GM23248 (cell line): ENCODE measurements around the gene PRKD1. TPM values are rescaled to one million over a fixed set of nuclear protein-coding genes. Genes with fewer than 3 reads are reported as not detected.
A peak's percentile ranks its signal among the peaks of the same experiment; 100 is the strongest.

Experiments used
- DNase-seq: peaks from one replicate; pipeline ENCODE4 v3.0.0-alpha.2; 2015
- H2AFZ ChIP-seq: fragments of 200-600 bp; sonication (generic); 2 replicates; pipeline ENCODE4 v1.6.1; 2016; ENCODE audit warnings: antibody characterized with exemption
- H3F3A ChIP-seq: fragments of 200-600 bp; sonication (generic); 2 replicates; pipeline ENCODE4 v1.6.1; 2016; ENCODE audit warnings: mild to moderate bottlenecking, antibody characterized with exemption, mixed run types; ENCODE audit not compliant: insufficient read depth
- H3K27ac ChIP-seq: fragments of 200-600 bp; sonication (generic); 2 replicates; pipeline ENCODE4 v1.5.1; 2016; ENCODE audit warnings: mild to moderate bottlenecking
- H3K27me3 ChIP-seq: fragments of 200-600 bp; sonication (generic); replicated peaks from 2 replicates; pipeline ENCODE4 v1.6.1; 2016; ENCODE audit warnings: mild to moderate bottlenecking; ENCODE audit not compliant: insufficient read depth
- H3K36me3 ChIP-seq: fragments of 200-600 bp; sonication (generic); 2 replicates; pipeline ENCODE4 v1.6.1; 2016; ENCODE audit warnings: low read depth, mild to moderate bottlenecking
- H3K4me1 ChIP-seq: fragments of 200-600 bp; sonication (generic); 2 replicates; pipeline ENCODE4 v1.6.1; 2016; ENCODE audit warnings: mild to moderate bottlenecking; ENCODE audit not compliant: insufficient read depth
- H3K4me2 ChIP-seq: fragments of 200-600 bp; sonication (generic); one replicate; pipeline ENCODE4 v1.6.1; 2016; ENCODE audit warnings: mild to moderate bottlenecking; ENCODE audit not compliant: unreplicated experiment
- H3K4me3 ChIP-seq: fragments of 200-600 bp; sonication (generic); 2 replicates; pipeline ENCODE4 v1.5.1; 2016; ENCODE audit warnings: mild to moderate bottlenecking
- H3K79me2 ChIP-seq: fragments of 200-600 bp; sonication (generic); 2 replicates; pipeline ENCODE4 v1.6.1; 2016; ENCODE audit warnings: mild to moderate bottlenecking; ENCODE audit not compliant: insufficient read depth
- H3K9ac ChIP-seq: fragments of 200-600 bp; sonication (generic); 2 replicates; pipeline ENCODE4 v1.6.1; 2016; ENCODE audit warnings: mild to moderate bottlenecking
- H3K9me2 ChIP-seq: fragments of 200-600 bp; sonication (generic); 2 replicates; pipeline ENCODE4 v1.6.1; 2016; ENCODE audit warnings: mixed run types, mild to moderate bottlenecking, moderate library complexity; ENCODE audit not compliant: insufficient read depth
- H3K9me3 ChIP-seq: fragments of 200-600 bp; sonication (generic); one replicate; pipeline ENCODE4 v1.6.1; 2017; ENCODE audit warnings: low read depth
- H4K20me1 ChIP-seq: fragments of 200-600 bp; sonication (generic); 2 replicates; pipeline ENCODE4 v1.6.0; 2016; ENCODE audit not compliant: insufficient read depth
- EZH2 ChIP-seq: fragments of 200-600 bp; sonication (generic); IDR thresholded peaks from 2 replicates; pipeline ENCODE4 v1.6.1; 2018; ENCODE audit warnings: antibody characterized with exemption, mild to moderate bottlenecking; ENCODE audit not compliant: insufficient read depth, poor library complexity, severe bottlenecking
- EZH2phosphoT487 ChIP-seq: fragments of 200-600 bp; sonication (generic); IDR thresholded peaks from 2 replicates; pipeline ENCODE4 v1.6.1; 2018; ENCODE audit warnings: antibody characterized with exemption, moderate library complexity, mild to moderate bottlenecking, low read depth; ENCODE audit not compliant: insufficient read depth
- WGBS, 2 experiments: methylation state at CpG; one replicate each; pipeline ENCODE4 v1.1.6; 2015 to 2017; ENCODE audit warnings: low lambda C conversion rate in 2 of 2, low coverage in 1 of 2; ENCODE audit errors: missing lambda C conversion rate in 2 of 2; 5-methylcytosine and 5-hydroxymethylcytosine counted together
- in situ Hi-C: fragments of 300-500 bp; cut with MboI; formaldehyde crosslinking; loops from 2 replicates; pipeline ENCODE4 v1.15.0; 2020
- polyA plus RNA-seq: library from polyadenylated mRNA; unstranded; fragments of >200 nt; fragmentation: Nextera tagmentation; extraction: Ambion mirVana; gene quantifications from 2 replicates; pipeline ENCODE4 v1.2.1, GENCODE V29; 2016
- total RNA-seq: library from RNA; depleted of rRNA; stranded (reverse); fragments of >200 nt; shearing (Covaris generic); gene quantifications from 2 replicates; pipeline ENCODE4 v1.2.3, GENCODE V29; 2014

Gene PRKD1
- total and polyA plus RNA-seq, 2 experiments from 2014 or later: 24.2 to 30.7 TPM

DNA sequence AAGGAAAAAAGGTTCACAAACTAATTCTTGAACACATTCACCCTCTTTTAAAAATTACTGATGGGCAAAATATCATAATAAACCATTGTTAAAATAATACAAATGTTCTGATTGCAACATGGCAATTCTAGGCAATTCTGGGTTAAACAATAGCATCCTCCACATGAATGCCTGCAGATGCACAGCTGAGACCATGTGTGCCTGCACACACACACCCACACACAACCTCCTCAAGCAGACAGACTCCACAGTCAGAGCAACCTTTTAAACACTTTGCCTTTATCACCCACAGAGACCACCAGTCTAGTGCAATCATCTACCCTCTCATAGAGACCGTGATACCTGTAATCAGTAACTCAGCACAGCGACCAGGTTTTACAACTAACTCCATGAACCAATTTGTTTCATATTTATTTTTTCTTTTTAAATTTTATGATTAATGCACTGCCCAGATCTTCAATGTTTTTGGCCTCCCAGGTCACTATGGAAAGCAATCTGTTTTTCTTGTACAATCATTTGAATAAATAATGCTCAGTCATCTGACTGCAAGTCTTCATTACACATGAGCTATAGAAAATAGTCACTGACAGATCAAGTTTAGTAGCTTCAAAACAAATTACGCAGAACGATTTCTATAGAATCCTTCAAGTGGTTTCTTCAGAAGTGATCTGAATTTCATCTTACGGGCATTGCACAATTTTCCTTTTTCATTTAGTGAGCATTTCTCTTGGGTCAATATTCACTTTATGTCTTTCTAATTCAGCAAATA lies 105.8 kb downstream of the PRKD1 start:
- Histone ChIP-seq H3K36me3 (no peaks in the 10 kb centered on the region), H3K27me3 (no peaks in the 10 kb centered on the region), H3K4me1 (0 out of 2 replicates have a peak, but pooled peaks cover 8% of the 10 kb centered on the region), H3K9me3 (no peaks in the 10 kb centered on the region), H3K79me2 (peaks cover 87% of the 10 kb centered on the region), H2AFZ (no peak overlapping the region), H3K4me2 (no peak overlapping the region), H3K27ac (no peak overlapping the region), H3K9ac (no peak overlapping the region), H3F3A (0 out of 2 replicates have a peak, but pooled peaks cover 6% of the 10 kb centered on the region), H3K9me2 (no peaks in the 10 kb centered on the region), H4K20me1 (peaks cover 12% of the 10 kb centered on the region), H3K4me3 (no peak overlapping the region)
- TF ChIP-seq EZH2: no peak
- TF ChIP-seq EZH2phosphoT487: no peak
- in situ Hi-C loops: no loop called here
- 82 to 87% methylated on average over 5 of the region's 5 CpGs for WGBS, 2 experiments
- no peak for DNase-seq

- Histone ChIP-seq H3K36me3 (no peaks in the 10 kb centered on the region), H3K27ac (no peak overlapping the region), H3K27me3 (no peaks in the 10 kb centered on the region), H3K4me2 (no peak overlapping the region), H3K79me2 (peaks cover 92% of the 10 kb centered on the region), H3K9me2 (no peaks in the 10 kb centered on the region), H4K20me1 (peaks cover 15% of the 10 kb centered on the region), H3F3A (0 out of 2 replicates have a peak, but pooled peaks cover 6% of the 10 kb centered on the region), H3K9ac (no peak overlapping the region), H3K4me3 (no peak overlapping the region), H3K4me1 (0 out of 2 replicates have a peak, but pooled peaks cover 8% of the 10 kb centered on the region), H2AFZ (no peak overlapping the region), H3K9me3 (no peaks in the 10 kb centered on the region)
- no peak for TF ChIP-seq EZH2
- no peak for TF ChIP-seq EZH2phosphoT487
- no peak for DNase-seq
- in situ Hi-C loops: no loop called here
- 98 to 100% methylated on average over 2 of the region's 2 CpGs for WGBS, 2 experiments
Observed at GRCh38 chr14:29821242-29821641, 106.4 kb downstream of the PRKD1 start.

DNA sequence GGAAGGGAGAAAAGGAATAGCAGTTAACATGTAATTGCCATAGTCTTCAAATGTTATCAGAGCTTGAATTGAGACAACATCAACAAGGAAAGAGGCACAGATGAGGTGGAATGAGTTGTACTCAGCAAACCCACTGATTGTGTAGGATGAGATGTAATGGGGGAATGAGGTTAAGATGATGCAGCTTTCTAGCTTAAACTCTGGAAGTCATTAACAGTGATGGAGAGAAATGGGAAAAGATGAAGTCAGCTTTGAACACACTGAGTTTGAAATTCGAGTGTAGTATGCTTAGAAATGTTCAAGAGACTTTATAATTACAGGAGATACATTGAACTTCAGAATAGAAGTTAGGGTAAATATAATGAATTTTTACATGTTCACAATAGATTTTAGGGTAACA lies 106.9 kb downstream of the PRKD1 start:
- peaks cover 15% of the 10 kb centered on the region for H4K20me1 ChIP-seq
- in situ Hi-C loops: no loop called here
- no peak overlapping the region for H3K4me2 ChIP-seq
- H3K4me3 ChIP-seq: no peak overlapping the region
- TF ChIP-seq EZH2 (no peak), EZH2phosphoT487 (no peak)
- no peaks in the 10 kb centered on the region for H3K9me3 ChIP-seq
- H3K9ac ChIP-seq: no peak overlapping the region
- no peaks in the 10 kb centered on the region for H3K36me3 ChIP-seq
- no peaks in the 10 kb centered on the region for H3K9me2 ChIP-seq
- peaks cover 95% of the 10 kb centered on the region for H3K79me2 ChIP-seq
- H2AFZ ChIP-seq: no peak overlapping the region
- H3F3A ChIP-seq: 0 out of 2 replicates have a peak, but pooled peaks cover 6% of the 10 kb centered on the region
- H3K27me3 ChIP-seq: no peaks in the 10 kb centered on the region
- H3K4me1 ChIP-seq: 0 out of 2 replicates have a peak, but pooled peaks cover 8% of the 10 kb centered on the region
- DNase-seq: peak; percentile 7
- WGBS, 2 experiments: 33 to 58% methylated on average over 1 of the region's 1 CpG
- H3K27ac ChIP-seq: no peak overlapping the region

DNA sequence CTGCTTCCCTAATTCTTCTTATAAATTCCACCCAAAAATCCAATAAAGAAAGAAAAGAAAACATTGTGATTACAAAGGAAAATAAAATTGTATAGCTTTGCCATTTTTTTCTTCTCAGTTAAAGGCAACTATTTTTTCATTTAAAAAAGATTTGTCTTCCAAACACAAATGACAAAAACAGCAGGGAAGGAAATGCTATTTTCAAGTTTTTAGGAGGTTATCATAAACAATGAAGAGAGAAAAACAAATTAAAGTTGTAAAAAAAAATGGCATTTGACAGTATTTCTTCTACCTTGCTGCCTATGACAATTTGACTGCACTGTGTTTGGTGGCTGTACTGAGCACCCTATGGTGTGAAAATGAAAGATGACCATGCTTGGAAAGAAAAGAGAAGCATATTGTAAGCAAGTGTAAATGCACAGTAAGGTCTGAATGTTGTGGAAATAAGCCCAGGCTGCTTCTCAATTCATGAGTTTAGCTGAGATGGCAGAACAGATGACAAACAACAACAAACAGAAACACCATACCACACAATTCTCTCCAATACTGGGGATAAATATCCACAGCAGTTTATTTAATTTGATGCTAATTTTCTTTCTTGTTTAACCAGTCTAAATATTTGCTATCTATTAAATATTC lies 109.8 kb downstream of the PRKD1 start:
- Histone ChIP-seq H3F3A (0 out of 2 replicates have a peak, but pooled peaks cover 6% of the 10 kb centered on the region), H4K20me1 (peaks cover 9% of the 10 kb centered on the region), H3K4me3 (no peak overlapping the region), H3K9me3 (no peaks in the 10 kb centered on the region), H3K9ac (no peak overlapping the region), H3K27ac (no peak overlapping the region), H3K79me2 (peaks cover 97% of the 10 kb centered on the region), H3K4me2 (no peak overlapping the region), H3K9me2 (no peaks in the 10 kb centered on the region), H3K36me3 (no peaks in the 10 kb centered on the region), H3K27me3 (no peaks in the 10 kb centered on the region), H3K4me1 (0 out of 2 replicates have a peak, but pooled peaks cover 1% of the 10 kb centered on the region), H2AFZ (no peak overlapping the region)
- TF ChIP-seq EZH2: no peak
- TF ChIP-seq EZH2phosphoT487: no peak
- DNase-seq: no peak
- in situ Hi-C loops: no loop called here
